Measurements from ENCODE around the gene FAH. TPM values are rescaled to one million over a fixed set of nuclear protein-coding genes. Genes with fewer than 3 reads are reported as not detected.

The FAH gene
- total RNA-seq, 2 experiments from 2014 or later = 58.9 to 61.0 TPM

- no peak overlapping the region for H3K4me3 Mint-ChIP-seq
- DNase-seq (no peak), ATAC-seq (no peak)
- no peaks in the 10 kb centered on the region for H3K27me3 Mint-ChIP-seq
- H3K4me1 Mint-ChIP-seq (ENCODE audit: low read depth) = no peaks in the 10 kb centered on the region
- CTCF ChIA-PET = no interaction called here
- POLR2A ChIA-PET = interaction anchor here (0.6 kb wide), 1 partner anchor 817 kb away, joined by 3 read pairs; no protein-coding TSS in a partner anchor
- TF ChIP-seq CTCF (IDR thresholded peaks at IDR 0.05) = no peak
- H3K36me3 Mint-ChIP-seq (ENCODE audit: low read depth) = peaks cover 26% of the 10 kb centered on the region
- no peak overlapping the region for H3K27ac Mint-ChIP-seq
- H3K9me3 Mint-ChIP-seq = no peaks in the 10 kb centered on the region
- intact Hi-C loops (cut with micrococcal nuclease) = no loop called here
Observed at GRCh38 chr15:80176443-80176842, 23.6 kb downstream of the FAH start.

GRCh38 chr15:80177156-80177555, 24.4 kb downstream of the FAH start:
- Mint-ChIP-seq H3K27me3 (no peaks in the 10 kb centered on the region), H3K36me3 (ENCODE audit: low read depth) (peaks cover 25% of the 10 kb centered on the region), H3K27ac (no peak overlapping the region), H3K4me1 (ENCODE audit: low read depth) (no peaks in the 10 kb centered on the region), H3K9me3 (no peaks in the 10 kb centered on the region), H3K4me3 (no peak overlapping the region)
- ATAC-seq (no peak), DNase-seq (no peak)
- CTCF ChIA-PET = no interaction called here
- intact Hi-C loops (cut with micrococcal nuclease) = no loop called here
- TF ChIP-seq CTCF (IDR thresholded peaks at IDR 0.05) = no peak
- POLR2A ChIA-PET = no interaction called here

DNA sequence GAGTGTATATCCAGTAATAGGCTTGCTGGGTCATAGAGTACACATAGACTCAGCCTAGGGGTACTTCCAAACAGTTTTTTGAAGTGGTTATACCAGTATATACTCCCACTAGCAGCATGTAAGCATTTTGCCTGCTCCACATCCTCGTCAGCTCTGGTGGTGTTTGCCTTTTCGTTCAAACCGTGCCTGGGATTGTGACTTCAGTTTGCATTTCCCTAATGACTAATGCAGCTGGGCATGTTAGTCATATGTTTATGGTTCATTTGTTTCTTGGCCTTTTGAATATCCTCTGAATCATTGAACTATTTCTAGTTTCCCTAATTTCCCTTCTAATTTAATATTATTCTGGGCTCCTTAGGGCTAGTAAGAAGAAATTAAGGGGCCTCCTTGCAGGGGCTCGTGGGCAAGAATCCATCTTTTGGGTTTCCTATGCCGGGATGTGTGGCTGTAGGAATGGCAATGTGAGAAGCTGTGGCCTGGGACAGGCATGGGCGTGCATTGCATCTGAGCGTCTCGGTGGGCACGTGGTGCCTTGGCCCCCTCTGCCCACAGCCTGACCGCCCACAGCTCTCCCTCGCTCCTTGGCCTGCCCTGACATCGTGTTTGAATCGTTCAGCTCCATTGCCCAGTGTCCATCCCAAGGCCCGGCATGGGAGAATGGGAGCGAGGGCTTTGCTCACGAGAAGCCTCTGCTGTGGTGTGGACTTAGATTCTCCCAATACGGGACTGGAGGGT, 26.4 kb downstream of the FAH start:
- H3K9me3 Mint-ChIP-seq = no peaks in the 10 kb centered on the region
- no peak for TF ChIP-seq CTCF (IDR thresholded peaks at IDR 0.05)
- H3K4me1 Mint-ChIP-seq (ENCODE audit: low read depth) = no peaks in the 10 kb centered on the region
- no peak for ATAC-seq
- intact Hi-C loops (cut with micrococcal nuclease) = no loop called here
- H3K4me3 Mint-ChIP-seq = no peak overlapping the region
- ChIA-PET POLR2A (no interaction called here), CTCF (no interaction called here)
- H3K27me3 Mint-ChIP-seq = no peaks in the 10 kb centered on the region
- peaks cover 31% of the 10 kb centered on the region for H3K36me3 Mint-ChIP-seq (ENCODE audit: low read depth)
- H3K27ac Mint-ChIP-seq = no peak overlapping the region
- DNase-seq = no peak

GRCh38 chr15:80179935-80180334, 27.1 kb downstream of the FAH start:
- Mint-ChIP-seq H3K4me1 (ENCODE audit: low read depth) (no peaks in the 10 kb centered on the region), H3K36me3 (ENCODE audit: low read depth) (peaks cover 34% of the 10 kb centered on the region), H3K9me3 (no peaks in the 10 kb centered on the region), H3K27ac (no peak overlapping the region), H3K27me3 (no peaks in the 10 kb centered on the region), H3K4me3 (no peak overlapping the region)
- POLR2A ChIA-PET = no interaction called here
- CTCF ChIA-PET = no interaction called here
- DNase-seq (no peak), ATAC-seq (no peak)
- TF ChIP-seq CTCF (IDR thresholded peaks at IDR 0.05) = no peak
- intact Hi-C loops (cut with micrococcal nuclease) = no loop called here

- Mint-ChIP-seq H3K27ac (no peak overlapping the region), H3K27me3 (no peaks in the 10 kb centered on the region), H3K9me3 (no peaks in the 10 kb centered on the region), H3K4me3 (no peak overlapping the region), H3K36me3 (ENCODE audit: low read depth) (peaks cover 40% of the 10 kb centered on the region), H3K4me1 (ENCODE audit: low read depth) (no peaks in the 10 kb centered on the region)
- DNase-seq (no peak), ATAC-seq (no peak)
- no peak for TF ChIP-seq CTCF (IDR thresholded peaks at IDR 0.05)
- ChIA-PET CTCF (no interaction called here), POLR2A (no interaction called here)
- intact Hi-C loops (cut with micrococcal nuclease) = no loop called here
Observed at GRCh38 chr15:80180468-80180867, 27.7 kb downstream of the FAH start.
